SK-N-MC (cell line): ENCODE results near the gene POLG2.
A peak's percentile ranks its signal among the peaks of the same experiment; 100 is the strongest.
"Not testable (repeated sequence)": the region's sequence is repeated elsewhere in the genome, so short reads cannot be mapped to it uniquely, and the experiment has no call there.

Source experiments
- DNase-seq: peaks from one replicate; pipeline ENCODE4 v3.0.0-alpha.2; 2011; ENCODE audit warnings: low read depth, low spot score
- H3K27ac ChIP-seq: fragments of 200-600 bp; sonication (generic); 2 replicates; pipeline ENCODE4 v1.5.1; 2016; ENCODE audit warnings: mixed run types
- H3K36me3 ChIP-seq: fragments of 200-600 bp; sonication (generic); 2 replicates; pipeline ENCODE4 v1.6.1; 2017; ENCODE audit warnings: antibody characterized with exemption, low read length, mixed read lengths; ENCODE audit not compliant: insufficient read depth
- H3K4me3 ChIP-seq: fragments of 200-600 bp; sonication (generic); 2 replicates; pipeline ENCODE4 v1.5.1; 2016
- H3K9ac ChIP-seq: fragments of 200-600 bp; sonication (generic); 2 replicates; pipeline ENCODE4 v1.8.0; 2017; ENCODE audit warnings: mixed run types, mixed read lengths; ENCODE audit not compliant: insufficient read length
- H3K9me3 ChIP-seq: fragments of 200-600 bp; sonication (generic); 2 replicates; pipeline ENCODE4 v1.6.1; 2017; ENCODE audit warnings: low read depth, mild to moderate bottlenecking, antibody characterized with exemption, low read length, moderate library complexity, mixed read lengths
- EZH2 ChIP-seq: fragments of 200-600 bp; sonication (generic); IDR thresholded peaks from one replicate; pipeline ENCODE4 v1.6.1; 2017; ENCODE audit warnings: antibody characterized with exemption
- FOXP2 ChIP-seq: optimal IDR thresholded peaks from 2 replicates; pipeline ENCODE3; 2011; ENCODE audit warnings: mild to moderate bottlenecking, moderate library complexity; ENCODE audit not compliant: insufficient read depth; ENCODE audit errors: extremely low read length, control extremely low read depth
- POLR2AphosphoS5 ChIP-seq: IDR thresholded peaks from 2 replicates; pipeline ENCODE4 v1.6.1; 2012; ENCODE audit warnings: mild to moderate bottlenecking, low read depth, low read length, borderline replicate concordance

Gene POLG2

DNA sequence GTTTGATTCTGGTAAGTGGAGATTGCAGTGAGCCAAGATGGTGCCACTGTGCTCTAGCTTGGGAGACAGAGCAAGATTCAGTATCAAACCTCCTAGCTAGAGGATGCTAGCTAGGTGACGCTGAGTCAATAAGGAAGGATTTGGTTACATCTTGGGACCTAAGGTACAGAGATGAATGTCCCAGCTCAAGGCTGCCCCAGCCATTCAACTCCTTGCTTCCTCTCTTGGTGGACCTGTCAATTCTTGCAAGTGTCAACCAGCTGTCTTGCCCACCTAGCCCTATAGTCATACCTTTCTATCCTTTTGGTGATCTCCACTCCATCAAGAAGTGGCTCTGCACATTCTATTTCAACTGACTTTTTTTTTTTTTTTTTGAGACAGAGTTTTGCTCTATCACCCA is 49.3 kb downstream of the POLG2 start:
- H3K9ac ChIP-seq, result no peak overlapping the region
- H3K4me3 ChIP-seq, result no peak overlapping the region
- H3K36me3 ChIP-seq, result no peaks in the 10 kb centered on the region
- DNase-seq, result no peak
- no peak for TF ChIP-seq FOXP2
- H3K27ac ChIP-seq, result no peak overlapping the region
- no peaks in the 10 kb centered on the region for H3K9me3 ChIP-seq

DNA sequence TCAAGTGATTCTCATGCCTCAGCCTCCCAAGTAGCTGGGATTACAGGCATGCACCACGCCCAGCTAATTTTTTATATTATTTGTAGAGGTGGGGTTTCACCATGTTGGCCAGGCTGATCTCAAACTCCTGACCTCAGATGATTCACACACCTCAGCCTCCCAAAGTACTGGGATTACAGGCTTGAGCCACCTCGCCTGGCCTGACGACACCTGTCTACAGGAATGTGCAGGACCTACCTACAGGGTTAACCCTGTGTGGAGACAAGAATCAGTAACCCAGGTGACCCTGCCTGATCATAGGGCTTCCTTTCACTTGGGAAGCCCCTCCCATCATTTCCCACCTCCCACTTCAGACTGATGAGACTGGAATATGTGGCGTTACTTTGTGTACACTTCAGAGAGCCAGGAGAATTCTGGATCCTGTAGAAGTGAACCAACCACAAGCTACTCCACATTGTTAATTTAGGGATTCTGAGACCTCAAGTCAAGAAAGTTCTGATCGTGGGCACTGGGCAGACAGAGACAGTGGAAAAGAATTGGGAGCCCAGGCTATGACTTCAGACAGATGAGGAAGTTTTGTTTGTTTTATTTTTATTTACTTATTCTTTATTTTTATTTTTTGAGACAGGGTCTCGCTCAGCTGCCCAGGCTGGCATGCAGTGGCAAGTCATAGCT is 53.6 kb downstream of the POLG2 start:
- Histone ChIP-seq H3K36me3 (no peaks in the 10 kb centered on the region), H3K4me3 (no peak overlapping the region), H3K9me3 (no peaks in the 10 kb centered on the region), H3K9ac (no peak overlapping the region), H3K27ac (no peak overlapping the region)
- no peak for DNase-seq
- no peak for TF ChIP-seq POLR2AphosphoS5
- no peak for TF ChIP-seq EZH2
- no peak for TF ChIP-seq FOXP2

DNA sequence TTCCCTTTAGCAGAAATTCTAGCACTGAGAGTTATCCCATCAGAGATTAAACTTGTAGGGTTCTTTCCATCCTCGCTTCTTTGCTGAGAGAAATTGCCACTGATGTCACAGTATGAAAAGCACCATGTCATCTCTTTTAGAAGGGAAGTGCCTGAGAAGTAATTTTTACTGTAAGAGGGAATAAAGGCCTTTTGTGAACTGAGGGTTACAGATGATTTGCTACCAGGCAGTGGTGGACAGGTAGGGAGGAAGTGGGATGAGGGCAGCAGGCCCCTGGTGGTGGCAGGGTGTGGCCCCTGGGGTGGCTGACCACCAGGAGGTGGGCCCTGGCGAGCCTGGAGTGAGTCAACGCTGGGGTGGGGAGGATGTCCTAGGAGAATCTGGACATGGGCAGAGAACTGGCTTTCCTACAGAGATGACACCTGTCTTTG is 54.3 kb downstream of the POLG2 start:
- no peak for TF ChIP-seq POLR2AphosphoS5
- TF ChIP-seq FOXP2, result no peak
- TF ChIP-seq EZH2, result no peak
- no peak for DNase-seq
- H3K27ac ChIP-seq, result peak overlapping the region; percentile 38; the same call in 1 of the 2 replicates
- H3K9ac ChIP-seq, result no peak overlapping the region
- no peaks in the 10 kb centered on the region for H3K36me3 ChIP-seq
- no peaks in the 10 kb centered on the region for H3K9me3 ChIP-seq
- peak overlapping the region; percentile 31 for H3K4me3 ChIP-seq

DNA sequence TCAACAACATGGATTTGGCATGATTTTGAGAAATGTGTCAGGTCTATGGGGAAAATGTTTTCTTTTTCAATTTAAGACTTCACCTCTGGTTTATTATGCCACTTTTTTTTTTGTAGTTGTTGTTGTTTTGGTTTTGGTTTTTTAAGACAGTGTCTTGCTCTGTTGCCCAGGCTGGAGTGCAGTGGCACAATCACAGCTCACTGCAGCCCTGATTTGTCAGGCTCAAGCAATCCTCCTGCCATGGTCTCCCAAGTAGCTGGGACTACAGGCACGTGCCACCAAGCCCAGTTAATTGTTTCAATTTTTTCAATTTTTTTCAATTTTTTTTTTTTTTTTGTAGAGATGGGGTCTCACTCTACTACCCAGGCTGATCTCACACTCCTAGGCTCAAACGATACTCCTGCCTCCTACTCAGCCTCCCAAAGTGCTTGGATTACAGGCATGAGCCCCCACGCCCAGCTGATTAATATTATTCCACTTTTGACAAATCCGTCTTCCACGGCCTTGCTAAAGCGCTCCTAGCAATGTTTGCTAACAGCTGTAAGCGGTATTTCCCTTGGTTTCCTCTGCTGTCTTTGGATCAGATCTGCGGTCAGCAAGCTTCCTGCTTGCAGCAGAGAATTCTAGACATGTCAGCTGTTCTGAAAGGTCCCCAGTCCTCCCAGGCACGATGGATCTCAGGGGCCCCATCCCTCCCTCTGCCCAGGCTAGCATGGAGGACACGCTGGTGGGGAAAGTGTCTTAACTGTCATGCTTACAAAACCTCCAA is 54.9 kb downstream of the POLG2 start:
- Histone ChIP-seq H3K9me3 (no peaks in the 10 kb centered on the region; the same call in 1 of the 2 replicates), H3K4me3 (peak overlapping the region; percentile 31), H3K9ac (no peak overlapping the region), H3K36me3 (no peaks in the 10 kb centered on the region), H3K27ac (peak overlapping the region; percentile 38; the same call in 1 of the 2 replicates)
- peak; percentile 82 for DNase-seq
- TF ChIP-seq EZH2 (no peak), POLR2AphosphoS5 (peak; percentile 39; the same call in 1 of the 2 replicates)

DNA sequence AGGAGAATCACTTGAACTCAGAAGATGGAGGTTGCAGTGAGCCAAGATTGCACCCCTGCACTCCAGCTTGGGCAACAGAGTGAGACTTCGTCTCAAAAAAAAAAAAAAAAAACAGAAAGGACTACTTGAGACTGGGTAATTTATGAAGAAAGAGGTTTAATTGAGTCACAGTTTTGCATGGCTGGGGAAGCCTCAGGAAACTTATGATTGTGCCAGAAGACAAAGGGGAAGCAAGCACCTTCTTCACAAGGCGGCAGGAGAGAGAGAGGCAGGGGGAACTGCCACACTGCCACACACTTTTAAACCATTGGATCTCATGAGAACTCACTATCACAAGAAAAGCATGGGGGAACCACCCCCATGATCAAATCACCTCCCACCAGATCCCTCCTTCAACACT is 56.9 kb downstream of the POLG2 start:
- no peak overlapping the region for H3K4me3 ChIP-seq
- no peak overlapping the region for H3K9ac ChIP-seq
- TF ChIP-seq EZH2 (no peak), POLR2AphosphoS5 (no peak), FOXP2 (no peak)
- H3K9me3 ChIP-seq, result no peaks in the 10 kb centered on the region; the same call in 1 of the 2 replicates
- DNase-seq, result no peak
- H3K27ac ChIP-seq, result no peak overlapping the region
- H3K36me3 ChIP-seq, result no peaks in the 10 kb centered on the region

DNA sequence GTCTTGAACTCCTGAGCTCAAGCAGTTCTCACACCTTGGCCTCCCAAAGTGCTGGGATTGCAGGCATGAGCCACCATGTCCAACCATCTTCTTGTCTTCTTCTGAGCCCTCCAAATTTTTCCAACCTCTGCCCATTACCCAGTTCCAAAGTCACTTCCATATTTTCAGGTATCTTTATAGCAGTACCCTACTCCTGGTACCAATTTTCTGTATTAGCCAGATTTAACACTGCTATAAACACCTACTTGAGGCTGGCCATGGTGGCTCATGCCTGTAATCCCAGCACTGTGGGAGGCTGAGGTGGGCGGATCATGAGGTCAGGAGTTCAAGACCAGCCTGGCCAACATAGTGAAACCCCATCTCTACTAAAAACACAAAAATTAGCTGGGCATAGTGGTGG is 57.3 kb downstream of the POLG2 start:
- not testable (repeated sequence) for H3K36me3 ChIP-seq, H3K27ac ChIP-seq

DNA sequence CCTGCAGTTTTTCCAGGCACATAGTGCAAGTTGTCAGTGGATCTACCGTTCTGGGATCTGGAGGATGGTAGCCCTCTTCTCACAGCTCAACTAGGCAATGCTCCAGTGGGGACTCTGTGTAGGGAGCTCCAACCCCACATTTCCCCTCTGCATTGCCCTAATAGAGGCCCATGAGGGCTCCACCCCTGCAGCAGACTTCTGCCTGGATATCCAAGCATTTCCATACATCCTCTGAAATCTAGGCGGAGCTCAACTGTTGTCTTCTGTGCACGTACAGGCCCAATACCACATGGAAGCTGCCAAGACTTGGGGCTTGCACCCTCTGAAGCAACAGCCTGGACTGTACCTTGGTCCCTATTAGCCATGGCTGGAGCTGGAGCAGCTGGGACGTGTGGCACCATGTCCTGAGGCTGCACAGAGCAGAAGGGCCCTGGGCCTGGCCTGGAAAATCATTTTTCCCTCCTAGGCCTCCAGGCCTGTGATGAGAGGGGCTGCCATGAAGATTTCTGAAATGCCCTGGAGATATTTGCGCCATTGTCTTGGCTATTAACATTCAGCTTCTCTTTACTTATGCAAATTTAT is 58.8 kb downstream of the POLG2 start:
- H3K4me3 ChIP-seq, result no peak overlapping the region
- DNase-seq, result no peak
- TF ChIP-seq POLR2AphosphoS5 (no peak), EZH2 (no peak), FOXP2 (no peak)
- no peak overlapping the region for H3K9ac ChIP-seq
- no peak overlapping the region for H3K27ac ChIP-seq
- no peaks in the 10 kb centered on the region; the same call in 1 of the 2 replicates for H3K9me3 ChIP-seq
- H3K36me3 ChIP-seq, result no peaks in the 10 kb centered on the region

More for the DNA sequence above, 57.3 kb downstream of the POLG2 start:
- H3K9ac ChIP-seq, DNase-seq, H3K4me3 ChIP-seq, H3K9me3 ChIP-seq: not testable (repeated sequence)

DNA sequence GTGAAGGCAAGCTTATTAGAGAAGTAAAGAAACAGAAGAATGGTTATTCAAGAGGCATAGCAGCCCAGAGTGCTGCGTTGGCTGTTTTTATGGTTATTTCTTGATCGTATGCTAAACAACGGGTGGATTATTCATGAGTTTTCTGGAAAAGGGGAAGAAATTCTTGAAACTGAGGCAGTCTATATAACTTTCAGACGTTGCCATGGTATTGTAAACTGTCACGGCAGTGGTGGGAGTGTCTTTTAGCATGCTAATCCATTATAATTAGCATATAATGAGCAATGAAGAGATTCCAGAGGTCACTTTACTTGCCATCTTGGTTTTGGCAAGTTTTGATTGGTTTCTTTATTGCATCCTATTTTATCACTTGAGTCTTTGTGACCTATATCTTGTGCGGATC is 65.3 kb downstream of the POLG2 start:
- no peak for DNase-seq
- Histone ChIP-seq H3K9ac (no peak overlapping the region), H3K36me3 (no peaks in the 10 kb centered on the region), H3K4me3 (no peak overlapping the region), H3K27ac (no peak overlapping the region), H3K9me3 (no peaks in the 10 kb centered on the region)
- no peak for TF ChIP-seq POLR2AphosphoS5
- TF ChIP-seq FOXP2, result no peak
- no peak for TF ChIP-seq EZH2

DNA sequence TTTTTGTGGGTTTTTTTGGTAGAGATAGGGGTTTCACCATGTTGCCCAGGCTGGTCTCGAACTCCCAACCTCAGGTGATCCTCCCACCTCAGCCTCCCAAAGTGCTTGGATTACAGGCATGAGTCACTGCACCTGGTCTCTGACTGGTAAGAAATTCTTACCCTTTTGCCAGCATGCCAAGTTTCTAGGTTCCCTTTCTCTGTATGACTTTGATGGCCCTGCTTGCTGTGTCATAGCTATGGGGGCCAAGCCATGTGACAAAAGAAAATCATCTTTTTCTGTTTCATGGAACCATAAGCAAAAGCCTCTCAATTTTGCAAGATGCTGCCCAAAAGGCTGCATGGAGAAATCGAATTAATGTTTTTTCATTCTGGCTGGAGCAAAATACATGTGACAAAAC is 66.8 kb downstream of the POLG2 start:
- not testable (repeated sequence) for H3K4me3 ChIP-seq, H3K36me3 ChIP-seq, H3K9ac ChIP-seq, H3K27ac ChIP-seq, DNase-seq, H3K9me3 ChIP-seq
